ENCODE measurements around the gene FBN2. TPM values are rescaled to one million over a fixed set of nuclear protein-coding genes. Genes with fewer than 3 reads are reported as not detected.

The FBN2 gene
- total RNA-seq = 1 to 10 TPM in 1 of 5 experiments, under 1 TPM in 3, not detected in 1; 0.16 to 6.8 (median 0.66) TPM
- under 1 TPM in 1 of 2 donors, not detected in 1; 0.07 TPM for polyA plus RNA-seq
- total RNA-seq = 0.67 reads per million

- POLR2A ChIA-PET = no interaction called here
- Histone ChIP-seq H3K27me3 (ENCODE audit: control insufficient read depth in 2 of 2, insufficient read depth in 2 of 2, low read length in 2 of 2) (peaks cover 0 to 3% of the 10 kb centered on the region in 2 donors), H3K4me3 (ENCODE audit: low read length) (no peak within 1 kb of the TSS), H3K9me3 (ENCODE audit: control insufficient read depth in 2 of 3, low read length in 3 of 3) (no peaks in the 10 kb centered on the region), H3K27ac (ENCODE audit: low read depth, low read length) (no peak within 1 kb of the TSS), H3K4me1 (ENCODE audit: control insufficient read depth in 2 of 2, insufficient read depth in 2 of 2, low read length in 2 of 2) (no peaks in the 10 kb centered on the region), H3K36me3 (ENCODE audit: control insufficient read depth in 2 of 3, insufficient read depth in 3 of 3, low read length in 3 of 3) (no peaks in the 10 kb centered on the region)
- peak within 1 kb of the TSS in 2 of 10 donors; percentile 33 to 61 for H3K4me3 Mint-ChIP-seq
- H3K27me3 Mint-ChIP-seq = peaks cover 32 to 46% (median 45%) of the 10 kb centered on the region in 5 donors
- peaks cover 0 to 2% (median 0%) of the 10 kb centered on the region in 5 donors for H3K36me3 Mint-ChIP-seq
- no peak for DNase-seq
- no peak within 1 kb of the TSS for H3K27ac Mint-ChIP-seq
- ATAC-seq = no peak
- CTCF ChIA-PET = no interaction called here
- peaks cover 0 to 7% (median 5%) of the 10 kb centered on the region in 7 donors for H3K4me1 Mint-ChIP-seq
- intact Hi-C loops (cut with micrococcal nuclease) = no loop called here
- H3K9me3 Mint-ChIP-seq = peaks cover 0 to 22% (median 3%) of the 10 kb centered on the region in 11 donors
Observed at GRCh38 chr5:128538000-128538249, at the start of gene FBN2. Gene FBN2, minus strand, starts transcription at chr5:128538245. Its CDS starts 642 bp downstream, at chr5:128537603.

- Mint-ChIP-seq H3K36me3 (no peaks in the 10 kb centered on the region), H3K4me3 (no peak overlapping the region), H3K9me3 (peaks cover 0 to 20% (median 3%) of the 10 kb centered on the region in 11 donors), H3K27me3 (no peaks in the 10 kb centered on the region), H3K27ac (no peak overlapping the region), H3K4me1 (no peaks in the 10 kb centered on the region)
- no peak for DNase-seq
- ChIA-PET CTCF (no interaction called here), POLR2A (no interaction called here)
- no peaks in the 10 kb centered on the region for H3K4me1 ChIP-seq (ENCODE audit: control insufficient read depth in 2 of 2, insufficient read depth in 2 of 2, low read length in 2 of 2)
- H3K27ac ChIP-seq (ENCODE audit: low read depth, low read length) = no peak overlapping the region
- H3K9me3 ChIP-seq (ENCODE audit: control insufficient read depth in 2 of 3, low read length in 3 of 3) = no peaks in the 10 kb centered on the region
- no peak for ATAC-seq
- H3K36me3 ChIP-seq (ENCODE audit: control insufficient read depth in 2 of 3, insufficient read depth in 3 of 3, low read length in 3 of 3) = no peaks in the 10 kb centered on the region
- no peaks in the 10 kb centered on the region for H3K27me3 ChIP-seq (ENCODE audit: control insufficient read depth in 2 of 2, insufficient read depth in 2 of 2, low read length in 2 of 2)
- intact Hi-C loops (cut with micrococcal nuclease) = no loop called here
- H3K4me3 ChIP-seq (ENCODE audit: low read length) = no peak overlapping the region
Observed at GRCh38 chr5:128587275-128587674, 49.2 kb upstream of the FBN2 start.

DNA sequence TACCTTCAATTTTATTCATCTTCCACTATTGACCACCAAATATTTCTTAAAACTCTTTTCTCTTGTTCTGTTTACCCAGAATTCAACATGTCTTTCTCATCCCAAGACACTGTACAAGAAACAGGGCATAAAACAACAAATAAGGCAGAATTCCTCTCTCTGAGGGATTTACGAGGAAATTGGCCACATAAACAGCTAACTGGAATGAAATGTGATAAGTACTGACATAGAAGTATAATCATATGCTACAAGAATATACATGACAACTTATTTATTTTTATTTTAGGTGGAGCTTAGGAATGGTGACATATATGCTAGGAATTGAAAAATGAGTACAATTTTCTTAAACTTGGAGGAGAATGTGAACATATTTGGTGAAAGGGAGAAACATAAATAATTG lies 48.8 kb upstream of the FBN2 start:
- Mint-ChIP-seq H3K4me1 (no peaks in the 10 kb centered on the region), H3K9me3 (peaks cover 0 to 20% (median 3%) of the 10 kb centered on the region in 11 donors), H3K27ac (no peak overlapping the region), H3K36me3 (no peaks in the 10 kb centered on the region), H3K4me3 (no peak overlapping the region), H3K27me3 (no peaks in the 10 kb centered on the region)
- ATAC-seq (no peak), DNase-seq (no peak)
- CTCF ChIA-PET = no interaction called here
- POLR2A ChIA-PET = no interaction called here
- Histone ChIP-seq H3K36me3 (ENCODE audit: control insufficient read depth in 2 of 3, insufficient read depth in 3 of 3, low read length in 3 of 3) (no peaks in the 10 kb centered on the region), H3K4me1 (ENCODE audit: control insufficient read depth in 2 of 2, insufficient read depth in 2 of 2, low read length in 2 of 2) (no peaks in the 10 kb centered on the region), H3K27me3 (ENCODE audit: control insufficient read depth in 2 of 2, insufficient read depth in 2 of 2, low read length in 2 of 2) (no peaks in the 10 kb centered on the region), H3K4me3 (ENCODE audit: low read length) (no peak overlapping the region), H3K27ac (ENCODE audit: low read depth, low read length) (no peak overlapping the region), H3K9me3 (ENCODE audit: control insufficient read depth in 2 of 3, low read length in 3 of 3) (no peaks in the 10 kb centered on the region)
- intact Hi-C loops (cut with micrococcal nuclease) = no loop called here

DNA sequence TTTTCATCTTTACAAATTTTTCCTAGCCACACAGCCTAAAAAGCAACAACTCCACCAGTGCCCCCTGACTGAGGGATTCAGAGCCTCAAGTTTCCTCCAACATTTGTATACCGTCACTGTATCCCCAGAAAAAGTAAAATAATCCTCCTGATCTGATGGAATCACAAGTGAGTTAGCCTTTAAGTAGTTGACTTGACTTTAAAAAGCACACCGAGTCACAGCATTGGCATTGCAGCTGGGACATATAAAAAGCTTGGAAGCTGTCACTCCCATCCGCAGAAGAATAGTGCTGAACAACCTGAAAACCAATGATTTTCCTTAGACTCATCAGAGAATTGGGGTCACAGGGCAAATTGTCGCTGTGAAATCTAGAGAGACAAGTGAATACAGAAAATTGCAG lies 41.6 kb upstream of the FBN2 start:
- H3K4me3 Mint-ChIP-seq = no peak overlapping the region
- POLR2A ChIA-PET = no interaction called here

GRCh38 chr5:128579093-128579492 lies 41.0 kb upstream of the FBN2 start:
- no peak overlapping the region for H3K27ac ChIP-seq (ENCODE audit: low read depth, low read length)
- no peaks in the 10 kb centered on the region for H3K36me3 ChIP-seq (ENCODE audit: control insufficient read depth in 2 of 3, insufficient read depth in 3 of 3, low read length in 3 of 3)
- Mint-ChIP-seq H3K9me3 (peaks cover 1 to 24% (median 7%) of the 10 kb centered on the region in 11 donors), H3K27ac (no peak overlapping the region), H3K4me1 (no peaks in the 10 kb centered on the region), H3K27me3 (peaks cover 0 to 7% (median 4%) of the 10 kb centered on the region in 5 donors), H3K4me3 (no peak overlapping the region), H3K36me3 (no peaks in the 10 kb centered on the region)
- H3K27me3 ChIP-seq (ENCODE audit: control insufficient read depth in 2 of 2, insufficient read depth in 2 of 2, low read length in 2 of 2) = no peaks in the 10 kb centered on the region
- no peaks in the 10 kb centered on the region for H3K4me1 ChIP-seq (ENCODE audit: control insufficient read depth in 2 of 2, insufficient read depth in 2 of 2, low read length in 2 of 2)
- ChIA-PET CTCF (no interaction called here), POLR2A (no interaction called here)
- intact Hi-C loops (cut with micrococcal nuclease) = no loop called here
- DNase-seq = no peak
- no peak for ATAC-seq
- H3K9me3 ChIP-seq (ENCODE audit: control insufficient read depth in 2 of 3, low read length in 3 of 3) = no peaks in the 10 kb centered on the region
- H3K4me3 ChIP-seq (ENCODE audit: low read length) = no peak overlapping the region

More for the DNA sequence above, 41.6 kb upstream of the FBN2 start:
- no peaks in the 10 kb centered on the region for H3K4me1 ChIP-seq (ENCODE audit: control insufficient read depth in 2 of 2, insufficient read depth in 2 of 2, low read length in 2 of 2)
- H3K36me3 ChIP-seq (ENCODE audit: control insufficient read depth in 2 of 3, insufficient read depth in 3 of 3, low read length in 3 of 3) = no peaks in the 10 kb centered on the region
- H3K27ac Mint-ChIP-seq = no peak overlapping the region
- DNase-seq (no peak), ATAC-seq (no peak)
- peaks cover 0 to 7% (median 4%) of the 10 kb centered on the region in 5 donors for H3K27me3 Mint-ChIP-seq
- H3K36me3 Mint-ChIP-seq = no peaks in the 10 kb centered on the region
- H3K9me3 Mint-ChIP-seq = peaks cover 1 to 24% (median 7%) of the 10 kb centered on the region in 11 donors
- H3K4me1 Mint-ChIP-seq = no peaks in the 10 kb centered on the region
- CTCF ChIA-PET = no interaction called here
- no peaks in the 10 kb centered on the region for H3K27me3 ChIP-seq (ENCODE audit: control insufficient read depth in 2 of 2, insufficient read depth in 2 of 2, low read length in 2 of 2)
- intact Hi-C loops (cut with micrococcal nuclease) = no loop called here
- no peaks in the 10 kb centered on the region for H3K9me3 ChIP-seq (ENCODE audit: control insufficient read depth in 2 of 3, low read length in 3 of 3)
- H3K27ac ChIP-seq (ENCODE audit: low read depth, low read length) = no peak overlapping the region
- H3K4me3 ChIP-seq (ENCODE audit: low read length) = no peak overlapping the region

DNA sequence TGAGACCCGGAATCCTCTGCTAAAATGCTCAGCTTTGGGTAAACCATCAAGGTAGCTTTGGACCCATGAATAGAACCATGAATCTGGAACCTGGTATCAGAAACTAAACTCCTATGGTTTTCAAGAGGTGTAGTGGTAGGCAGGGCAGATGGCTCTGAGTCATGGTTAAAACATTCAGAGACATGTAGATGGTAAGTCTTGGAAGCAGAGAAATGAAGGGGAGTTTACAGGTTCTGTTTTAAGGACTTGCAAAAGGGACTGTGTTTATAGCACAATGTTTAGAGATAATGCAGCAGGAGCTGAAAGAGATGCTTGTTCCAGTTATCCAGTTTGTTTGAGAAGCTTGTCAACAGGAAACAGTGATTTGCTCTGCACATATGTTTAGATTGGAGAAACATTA lies 36.0 kb upstream of the FBN2 start:
- H3K4me3 ChIP-seq (ENCODE audit: low read length) = no peak overlapping the region
- H3K27me3 ChIP-seq (ENCODE audit: control insufficient read depth in 2 of 2, insufficient read depth in 2 of 2, low read length in 2 of 2) = no peaks in the 10 kb centered on the region
- no peaks in the 10 kb centered on the region for H3K9me3 ChIP-seq (ENCODE audit: control insufficient read depth in 2 of 3, low read length in 3 of 3)
- POLR2A ChIA-PET = no interaction called here
- no peak overlapping the region for H3K27ac ChIP-seq (ENCODE audit: low read depth, low read length)
- no peak overlapping the region for H3K27ac Mint-ChIP-seq
- no peaks in the 10 kb centered on the region for H3K36me3 Mint-ChIP-seq
- no peaks in the 10 kb centered on the region for H3K4me1 Mint-ChIP-seq
- CTCF ChIA-PET = no interaction called here
- H3K4me1 ChIP-seq (ENCODE audit: control insufficient read depth in 2 of 2, insufficient read depth in 2 of 2, low read length in 2 of 2) = no peaks in the 10 kb centered on the region
- intact Hi-C loops (cut with micrococcal nuclease) = no loop called here
- peaks cover 0 to 10% (median 5%) of the 10 kb centered on the region in 11 donors for H3K9me3 Mint-ChIP-seq
- peaks cover 0 to 4% (median 3%) of the 10 kb centered on the region in 5 donors for H3K27me3 Mint-ChIP-seq
- DNase-seq (no peak), ATAC-seq (no peak)
- H3K4me3 Mint-ChIP-seq = no peak overlapping the region
- H3K36me3 ChIP-seq (ENCODE audit: control insufficient read depth in 2 of 3, insufficient read depth in 3 of 3, low read length in 3 of 3) = no peaks in the 10 kb centered on the region

GRCh38 chr5:128572930-128573319 lies 34.9 kb upstream of the FBN2 start:
- Histone ChIP-seq H3K4me1 (ENCODE audit: control insufficient read depth in 2 of 2, insufficient read depth in 2 of 2, low read length in 2 of 2) (no peaks in the 10 kb centered on the region), H3K27me3 (ENCODE audit: control insufficient read depth in 2 of 2, insufficient read depth in 2 of 2, low read length in 2 of 2) (no peaks in the 10 kb centered on the region), H3K27ac (ENCODE audit: low read depth, low read length) (no peak overlapping the region), H3K9me3 (ENCODE audit: control insufficient read depth in 2 of 3, low read length in 3 of 3) (no peaks in the 10 kb centered on the region), H3K4me3 (ENCODE audit: low read length) (no peak overlapping the region), H3K36me3 (ENCODE audit: control insufficient read depth in 2 of 3, insufficient read depth in 3 of 3, low read length in 3 of 3) (no peaks in the 10 kb centered on the region)
- intact Hi-C loops (cut with micrococcal nuclease) = no loop called here
- no peak overlapping the region for H3K4me3 Mint-ChIP-seq
- DNase-seq = no peak
- ChIA-PET POLR2A (no interaction called here), CTCF (no interaction called here)
- H3K27ac Mint-ChIP-seq = no peak overlapping the region
- H3K9me3 Mint-ChIP-seq = peaks cover 0 to 8% (median 5%) of the 10 kb centered on the region in 11 donors
- no peaks in the 10 kb centered on the region for H3K36me3 Mint-ChIP-seq
- H3K4me1 Mint-ChIP-seq = no peaks in the 10 kb centered on the region
- peaks cover 0 to 4% (median 0%) of the 10 kb centered on the region in 5 donors for H3K27me3 Mint-ChIP-seq
- no peak for ATAC-seq

Data from naive thymus-derived CD4-positive, alpha-beta T cell (primary cell).